ENCODE results near the gene MXRA5.
A peak's percentile ranks its signal among the peaks of the same experiment; 100 is the strongest.
"Not testable (repeated sequence)": the region's sequence is repeated elsewhere in the genome, so short reads cannot be mapped to it uniquely, and the experiment has no call there.

Gene MXRA5

GRCh38 chrX:3346501-3347259 lies at the start of gene MXRA5:
TSS of gene MXRA5 (minus strand) at chrX:3346652. CDS start at chrX:3343833, 2,819 bp downstream.
- Histone ChIP-seq H3K36me3 (ENCODE audit: control insufficient read depth in 2 of 2, insufficient read depth in 2 of 2, low read length in 2 of 2) (no peaks in the 10 kb centered on the region), H3K4me1 (ENCODE audit: control insufficient read depth in 2 of 2, insufficient read depth in 2 of 2, low read length in 2 of 2) (no peaks in the 10 kb centered on the region), H3K27ac (ENCODE audit: low read depth in 2 of 2, low read length in 2 of 2) (peak within 1 kb of the TSS; percentile 61 to 72), H3K27me3 (ENCODE audit: control insufficient read depth in 2 of 2, insufficient read depth in 2 of 2, low read length in 2 of 2) (peaks cover 0 to 4% of the 10 kb centered on the region in 2 donors), H3K9ac (ENCODE audit: low read depth in 1 of 2, low read length in 2 of 2) (peak within 1 kb of the TSS in 1 of 2 donors; percentile 58), H3K9me3 (ENCODE audit: control insufficient read depth in 2 of 2, low read length in 2 of 2) (no peaks in the 10 kb centered on the region), H3K4me3 (ENCODE audit: low read length in 2 of 2) (peak within 1 kb of the TSS; percentile 19 to 57)

GRCh38 chrX:3393581-3394111 lies 47.2 kb upstream of the MXRA5 start:
- Histone ChIP-seq H3K36me3 (ENCODE audit: control insufficient read depth in 2 of 2, insufficient read depth in 2 of 2, low read length in 2 of 2) (no peaks in the 10 kb centered on the region), H3K4me1 (ENCODE audit: control insufficient read depth in 2 of 2, insufficient read depth in 2 of 2, low read length in 2 of 2) (no peaks in the 10 kb centered on the region), H3K9me3 (ENCODE audit: control insufficient read depth in 2 of 2, low read length in 2 of 2) (no peaks in the 10 kb centered on the region), H3K27ac (ENCODE audit: low read depth in 2 of 2, low read length in 2 of 2) (no peak overlapping the region), H3K27me3 (ENCODE audit: control insufficient read depth in 2 of 2, insufficient read depth in 2 of 2, low read length in 2 of 2) (no peaks in the 10 kb centered on the region), H3K4me3 (ENCODE audit: low read length in 2 of 2) (no peak overlapping the region), H3K9ac (ENCODE audit: low read depth in 1 of 2, low read length in 2 of 2) (no peak overlapping the region)

GRCh38 chrX:3393178-3393577 lies 46.7 kb upstream of the MXRA5 start:
- Histone ChIP-seq H3K36me3 (ENCODE audit: control insufficient read depth in 2 of 2, insufficient read depth in 2 of 2, low read length in 2 of 2) (no peaks in the 10 kb centered on the region), H3K4me3 (ENCODE audit: low read length in 2 of 2) (no peak overlapping the region), H3K27ac (ENCODE audit: low read depth in 2 of 2, low read length in 2 of 2) (no peak overlapping the region), H3K9me3 (ENCODE audit: control insufficient read depth in 2 of 2, low read length in 2 of 2) (no peaks in the 10 kb centered on the region), H3K27me3 (ENCODE audit: control insufficient read depth in 2 of 2, insufficient read depth in 2 of 2, low read length in 2 of 2) (no peaks in the 10 kb centered on the region), H3K4me1 (ENCODE audit: control insufficient read depth in 2 of 2, insufficient read depth in 2 of 2, low read length in 2 of 2) (no peaks in the 10 kb centered on the region), H3K9ac (ENCODE audit: low read depth in 1 of 2, low read length in 2 of 2) (no peak overlapping the region)

- H3K4me3 ChIP-seq (ENCODE audit: low read length in 2 of 2): no peak overlapping the region
- no peak overlapping the region for H3K9ac ChIP-seq (ENCODE audit: low read depth in 1 of 2, low read length in 2 of 2)
- H3K27me3 ChIP-seq (ENCODE audit: control insufficient read depth in 2 of 2, insufficient read depth in 2 of 2, low read length in 2 of 2): no peaks in the 10 kb centered on the region
- H3K9me3 ChIP-seq (ENCODE audit: control insufficient read depth in 2 of 2, low read length in 2 of 2): no peaks in the 10 kb centered on the region
- H3K4me1 ChIP-seq (ENCODE audit: control insufficient read depth in 2 of 2, insufficient read depth in 2 of 2, low read length in 2 of 2): no peaks in the 10 kb centered on the region
- no peak overlapping the region for H3K27ac ChIP-seq (ENCODE audit: low read depth in 2 of 2, low read length in 2 of 2)
- no peaks in the 10 kb centered on the region for H3K36me3 ChIP-seq (ENCODE audit: control insufficient read depth in 2 of 2, insufficient read depth in 2 of 2, low read length in 2 of 2)
Measured at GRCh38 chrX:3388457-3388856, 42.0 kb upstream of the MXRA5 start.

GRCh38 chrX:3384327-3384726 lies 37.9 kb upstream of the MXRA5 start:
- no peaks in the 10 kb centered on the region for H3K36me3 ChIP-seq (ENCODE audit: control insufficient read depth in 2 of 2, insufficient read depth in 2 of 2, low read length in 2 of 2)

GRCh38 chrX:3380603-3381002 lies 34.2 kb upstream of the MXRA5 start:
- Histone ChIP-seq H3K27ac (ENCODE audit: low read depth in 2 of 2, low read length in 2 of 2) (no peak overlapping the region), H3K9ac (ENCODE audit: low read depth in 1 of 2, low read length in 2 of 2) (no peak overlapping the region), H3K9me3 (ENCODE audit: control insufficient read depth in 2 of 2, low read length in 2 of 2) (peaks cover 0 to 3% of the 10 kb centered on the region in 2 donors), H3K36me3 (ENCODE audit: control insufficient read depth in 2 of 2, insufficient read depth in 2 of 2, low read length in 2 of 2) (no peaks in the 10 kb centered on the region), H3K4me1 (ENCODE audit: control insufficient read depth in 2 of 2, insufficient read depth in 2 of 2, low read length in 2 of 2) (no peaks in the 10 kb centered on the region), H3K27me3 (ENCODE audit: control insufficient read depth in 2 of 2, insufficient read depth in 2 of 2, low read length in 2 of 2) (no peaks in the 10 kb centered on the region), H3K4me3 (ENCODE audit: low read length in 2 of 2) (no peak overlapping the region)

More at GRCh38 chrX:3384327-3384726, 37.9 kb upstream of the MXRA5 start:
- Histone ChIP-seq H3K4me1 (ENCODE audit: control insufficient read depth in 2 of 2, insufficient read depth in 2 of 2, low read length in 2 of 2) (no peaks in the 10 kb centered on the region), H3K27me3 (ENCODE audit: control insufficient read depth in 2 of 2, insufficient read depth in 2 of 2, low read length in 2 of 2) (no peaks in the 10 kb centered on the region), H3K4me3 (ENCODE audit: low read length in 2 of 2) (no peak overlapping the region), H3K9me3 (ENCODE audit: control insufficient read depth in 2 of 2, low read length in 2 of 2) (no peaks in the 10 kb centered on the region), H3K27ac (ENCODE audit: low read depth in 2 of 2, low read length in 2 of 2) (no peak overlapping the region), H3K9ac (ENCODE audit: low read depth in 1 of 2, low read length in 2 of 2) (no peak overlapping the region)

- peaks cover 0 to 3% of the 10 kb centered on the region in 2 donors for H3K9me3 ChIP-seq (ENCODE audit: control insufficient read depth in 2 of 2, low read length in 2 of 2)
- H3K27ac ChIP-seq (ENCODE audit: low read depth in 2 of 2, low read length in 2 of 2): no peak overlapping the region
- H3K27me3 ChIP-seq (ENCODE audit: control insufficient read depth in 2 of 2, insufficient read depth in 2 of 2, low read length in 2 of 2): no peaks in the 10 kb centered on the region
- H3K36me3 ChIP-seq (ENCODE audit: control insufficient read depth in 2 of 2, insufficient read depth in 2 of 2, low read length in 2 of 2): no peaks in the 10 kb centered on the region
- no peak overlapping the region for H3K9ac ChIP-seq (ENCODE audit: low read depth in 1 of 2, low read length in 2 of 2)
- no peaks in the 10 kb centered on the region for H3K4me1 ChIP-seq (ENCODE audit: control insufficient read depth in 2 of 2, insufficient read depth in 2 of 2, low read length in 2 of 2)
- H3K4me3 ChIP-seq (ENCODE audit: low read length in 2 of 2): no peak overlapping the region
Measured at GRCh38 chrX:3379111-3379510, 32.7 kb upstream of the MXRA5 start.

- Histone ChIP-seq H3K4me1 (ENCODE audit: control insufficient read depth in 2 of 2, insufficient read depth in 2 of 2, low read length in 2 of 2) (no peaks in the 10 kb centered on the region), H3K27me3 (ENCODE audit: control insufficient read depth in 2 of 2, insufficient read depth in 2 of 2, low read length in 2 of 2) (no peaks in the 10 kb centered on the region), H3K4me3 (ENCODE audit: low read length in 2 of 2) (no peak overlapping the region), H3K27ac (ENCODE audit: low read depth in 2 of 2, low read length in 2 of 2) (no peak overlapping the region), H3K9me3 (ENCODE audit: control insufficient read depth in 2 of 2, low read length in 2 of 2) (peaks cover 0 to 3% of the 10 kb centered on the region in 2 donors), H3K9ac (ENCODE audit: low read depth in 1 of 2, low read length in 2 of 2) (no peak overlapping the region), H3K36me3 (ENCODE audit: control insufficient read depth in 2 of 2, insufficient read depth in 2 of 2, low read length in 2 of 2) (no peaks in the 10 kb centered on the region)
Measured at GRCh38 chrX:3378156-3378555, 31.7 kb upstream of the MXRA5 start.

GRCh38 chrX:3377560-3377959 lies 31.1 kb upstream of the MXRA5 start:
- Histone ChIP-seq H3K27ac (ENCODE audit: low read depth in 2 of 2, low read length in 2 of 2) (no peak overlapping the region), H3K36me3 (ENCODE audit: control insufficient read depth in 2 of 2, insufficient read depth in 2 of 2, low read length in 2 of 2) (no peaks in the 10 kb centered on the region), H3K4me3 (ENCODE audit: low read length in 2 of 2) (no peak overlapping the region), H3K9ac (ENCODE audit: low read depth in 1 of 2, low read length in 2 of 2) (no peak overlapping the region), H3K9me3 (ENCODE audit: control insufficient read depth in 2 of 2, low read length in 2 of 2) (peaks cover 0 to 3% of the 10 kb centered on the region in 2 donors), H3K27me3 (ENCODE audit: control insufficient read depth in 2 of 2, insufficient read depth in 2 of 2, low read length in 2 of 2) (no peaks in the 10 kb centered on the region), H3K4me1 (ENCODE audit: control insufficient read depth in 2 of 2, insufficient read depth in 2 of 2, low read length in 2 of 2) (no peaks in the 10 kb centered on the region)

GRCh38 chrX:3375878-3376508 lies 29.5 kb upstream of the MXRA5 start:
- not testable (repeated sequence) for H3K9me3 ChIP-seq (ENCODE audit: control insufficient read depth in 2 of 2, low read length in 2 of 2); H3K36me3 ChIP-seq (ENCODE audit: control insufficient read depth in 2 of 2, insufficient read depth in 2 of 2, low read length in 2 of 2); H3K4me1 ChIP-seq (ENCODE audit: control insufficient read depth in 2 of 2, insufficient read depth in 2 of 2, low read length in 2 of 2); H3K4me3 ChIP-seq (ENCODE audit: low read length in 2 of 2); H3K9ac ChIP-seq (ENCODE audit: low read depth in 1 of 2, low read length in 2 of 2); H3K27me3 ChIP-seq (ENCODE audit: control insufficient read depth in 2 of 2, insufficient read depth in 2 of 2, low read length in 2 of 2); H3K27ac ChIP-seq (ENCODE audit: low read depth in 2 of 2, low read length in 2 of 2)

Data from mucosa of rectum (tissue), 2 donors.